NB4 (cell line): ENCODE measurements around the gene AFMID.

Source experiments
- MYC ChIP-seq: IDR thresholded peaks from 2 replicates; pipeline ENCODE4 v1.6.1; 2011; ENCODE audit warnings: low read depth, low read length
- POLR2A ChIP-seq: IDR thresholded peaks from 2 replicates; pipeline ENCODE4 v1.6.1; 2011; ENCODE audit warnings: mild to moderate bottlenecking; ENCODE audit not compliant: insufficient read length; ENCODE audit errors: extremely low read depth
- TF ChIP-seq, protein P1 (sequence below): IDR thresholded peaks from one replicate; pipeline ENCODE4 v1.5.1; 2012; ENCODE audit warnings: low read depth, low read length

DNA sequence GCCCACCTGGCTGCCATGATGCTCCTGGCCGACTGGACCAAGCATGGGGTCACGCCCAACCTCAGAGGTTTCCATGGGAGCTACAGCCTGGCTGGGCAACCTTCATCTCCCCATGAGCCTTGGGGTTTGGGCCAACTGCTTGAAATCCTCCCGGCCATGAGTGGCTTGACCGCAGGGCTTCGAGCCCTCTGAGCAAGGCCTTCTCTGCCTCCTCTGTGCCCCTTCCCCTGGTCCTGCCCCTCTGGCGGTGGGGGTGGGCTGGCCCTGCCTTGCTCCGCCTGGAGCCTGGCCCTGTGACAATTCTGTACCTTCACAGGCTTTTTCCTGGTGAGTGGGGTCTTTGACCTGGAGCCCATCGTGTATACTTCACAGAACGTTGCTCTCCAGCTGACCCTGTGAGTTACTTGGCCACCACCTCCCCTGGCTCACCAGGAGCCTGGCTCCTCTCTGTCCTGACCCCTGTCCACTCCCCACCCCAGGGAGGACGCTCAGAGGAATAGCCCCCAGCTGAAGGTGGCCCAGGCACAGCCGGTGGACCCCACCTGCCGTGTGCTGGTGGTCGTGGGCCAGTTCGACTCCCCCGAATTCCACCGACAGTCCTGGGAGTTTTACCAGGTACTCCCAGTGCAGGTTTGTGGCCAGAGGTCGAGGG lies 18.1 kb downstream of the AFMID start:
- TF ChIP-seq POLR2A (no peak), MYC (no peak)
- TF ChIP-seq, protein P1, sequence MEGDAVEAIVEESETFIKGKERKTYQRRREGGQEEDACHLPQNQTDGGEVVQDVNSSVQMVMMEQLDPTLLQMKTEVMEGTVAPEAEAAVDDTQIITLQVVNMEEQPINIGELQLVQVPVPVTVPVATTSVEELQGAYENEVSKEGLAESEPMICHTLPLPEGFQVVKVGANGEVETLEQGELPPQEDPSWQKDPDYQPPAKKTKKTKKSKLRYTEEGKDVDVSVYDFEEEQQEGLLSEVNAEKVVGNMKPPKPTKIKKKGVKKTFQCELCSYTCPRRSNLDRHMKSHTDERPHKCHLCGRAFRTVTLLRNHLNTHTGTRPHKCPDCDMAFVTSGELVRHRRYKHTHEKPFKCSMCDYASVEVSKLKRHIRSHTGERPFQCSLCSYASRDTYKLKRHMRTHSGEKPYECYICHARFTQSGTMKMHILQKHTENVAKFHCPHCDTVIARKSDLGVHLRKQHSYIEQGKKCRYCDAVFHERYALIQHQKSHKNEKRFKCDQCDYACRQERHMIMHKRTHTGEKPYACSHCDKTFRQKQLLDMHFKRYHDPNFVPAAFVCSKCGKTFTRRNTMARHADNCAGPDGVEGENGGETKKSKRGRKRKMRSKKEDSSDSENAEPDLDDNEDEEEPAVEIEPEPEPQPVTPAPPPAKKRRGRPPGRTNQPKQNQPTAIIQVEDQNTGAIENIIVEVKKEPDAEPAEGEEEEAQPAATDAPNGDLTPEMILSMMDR: no peak
